T-helper 2 cell (primary cell): ENCODE data around the gene NKIRAS1.
"Not testable (repeated sequence)": the region's sequence is repeated elsewhere in the genome, so short reads cannot be mapped to it uniquely, and the experiment has no call there.

Source experiments
- DNase-seq, 5 experiments: peaks; one replicate each; pipeline versions ENCODE4 v3.0.0 to v3.0.0-alpha.2; 2012 to 2022

Gene NKIRAS1

DNA sequence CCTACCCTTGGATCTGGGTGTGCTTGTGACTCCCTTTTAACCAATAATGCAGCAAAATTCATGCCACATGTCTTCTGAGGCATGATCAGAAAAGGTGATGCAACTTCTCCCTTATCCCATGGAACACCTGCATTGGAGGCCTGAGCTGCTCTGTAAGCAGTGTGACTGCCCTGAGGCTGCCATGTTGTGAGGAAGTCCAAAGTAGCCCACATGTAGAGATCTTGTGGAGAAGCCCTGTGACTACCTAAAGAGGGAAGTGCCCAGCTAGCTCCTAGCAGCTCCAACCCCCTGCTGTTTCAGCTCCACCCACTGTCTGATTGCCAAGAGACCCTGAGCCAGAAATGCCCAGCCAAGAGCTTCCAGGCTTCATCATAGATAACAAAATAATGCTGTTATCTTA, 21.9 kb upstream of the NKIRAS1 start:
- DNase-seq, result no peak

DNA sequence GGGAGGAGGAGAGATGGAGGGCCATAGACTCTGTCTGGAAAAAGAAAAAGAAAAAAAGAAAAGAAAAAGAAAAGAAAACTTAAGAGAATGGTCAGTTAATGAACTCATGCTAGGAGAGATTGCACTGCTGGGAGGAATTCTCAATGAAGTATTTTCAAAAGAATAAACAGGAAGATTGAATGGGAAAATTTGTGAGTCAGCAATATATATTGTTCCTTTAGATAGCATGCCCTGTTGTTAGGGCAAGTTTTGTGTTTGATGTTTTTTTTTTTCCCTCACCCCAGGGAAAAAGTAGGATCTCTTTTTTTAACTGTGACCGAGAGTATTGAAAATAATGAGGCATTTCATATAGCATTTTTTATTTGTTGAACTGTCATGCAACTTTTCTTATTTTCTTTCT, 20.5 kb upstream of the NKIRAS1 start:
- DNase-seq, result no peak

DNA sequence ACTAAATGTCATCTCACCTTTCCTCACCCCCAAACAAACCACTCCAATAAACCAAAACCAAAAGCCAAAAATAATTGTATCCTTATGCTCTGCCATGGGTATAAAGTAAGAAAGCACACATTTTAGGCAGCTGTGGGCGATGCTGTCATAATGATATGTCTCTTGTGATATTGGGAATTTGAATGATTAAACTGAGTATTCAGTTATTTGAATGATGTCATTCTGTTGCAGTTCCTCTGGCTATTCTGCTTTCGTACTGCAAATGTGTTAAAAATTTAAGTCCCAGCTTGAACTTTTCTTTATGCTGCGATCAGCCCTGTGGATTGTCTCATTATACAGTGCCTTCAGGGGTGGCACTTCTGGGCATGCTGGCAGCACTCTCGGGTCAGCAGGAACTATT, 17.5 kb upstream of the NKIRAS1 start:
- no peak for DNase-seq

DNA sequence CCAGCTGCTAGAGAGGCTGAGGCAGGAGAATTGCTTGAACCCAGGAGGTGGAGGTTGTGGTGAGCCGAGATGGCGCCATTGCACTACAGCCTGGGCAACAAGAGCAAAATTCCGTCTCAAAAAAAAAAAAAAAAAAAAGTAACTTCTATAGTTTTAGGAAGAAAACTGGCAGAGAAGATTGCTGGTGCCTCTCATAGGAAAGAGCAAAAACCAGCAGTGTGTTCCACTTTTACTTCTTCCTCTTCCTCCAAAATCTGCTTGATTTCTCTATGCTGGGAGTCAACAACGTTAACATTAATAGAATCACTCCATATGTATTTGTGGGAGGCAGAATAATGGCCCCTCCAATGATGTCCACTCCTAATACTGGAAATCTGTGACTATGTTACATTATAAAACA, 15.8 kb upstream of the NKIRAS1 start:
- no peak for DNase-seq

DNA sequence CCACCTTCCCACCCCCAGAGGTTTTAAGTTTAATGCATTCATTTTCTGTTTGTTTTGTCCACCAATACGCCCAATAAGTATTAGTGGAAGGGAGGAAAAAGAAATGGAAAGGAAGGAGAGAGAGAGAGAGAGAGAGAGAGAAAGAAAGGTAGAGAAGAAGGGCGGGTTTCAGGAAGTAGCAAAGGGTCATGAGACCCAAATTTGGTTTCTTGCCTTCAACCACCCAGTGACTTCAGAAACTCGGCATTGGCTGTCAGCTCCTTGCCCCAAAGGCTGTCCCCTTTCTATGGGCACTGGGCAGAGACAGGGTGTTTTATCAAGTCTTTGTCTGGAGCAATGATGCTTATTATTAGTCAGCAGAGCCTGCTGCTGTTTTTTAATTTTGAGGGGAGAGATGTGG, 14.8 kb upstream of the NKIRAS1 start:
- DNase-seq, result no peak

DNA sequence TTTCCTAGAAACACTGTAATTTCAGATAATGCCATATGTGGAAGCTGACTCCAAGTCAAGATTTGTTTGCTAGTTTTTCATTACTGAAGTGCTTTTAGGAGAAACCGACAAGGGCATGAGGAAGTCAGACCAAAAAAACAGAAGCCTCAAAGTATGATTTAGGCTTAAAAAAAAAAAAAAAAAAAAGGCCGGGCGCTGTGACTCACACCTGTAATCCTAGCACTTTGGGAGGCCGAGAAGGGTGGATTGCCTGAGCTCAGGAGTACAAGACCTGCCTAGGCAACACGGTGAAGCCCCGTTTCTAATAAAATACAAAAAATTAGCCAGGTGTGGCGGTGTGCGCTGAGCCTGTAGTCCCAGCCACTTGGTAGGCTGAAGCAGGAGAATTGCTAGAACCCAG, 11.7 kb upstream of the NKIRAS1 start:
- no peak for DNase-seq

DNA sequence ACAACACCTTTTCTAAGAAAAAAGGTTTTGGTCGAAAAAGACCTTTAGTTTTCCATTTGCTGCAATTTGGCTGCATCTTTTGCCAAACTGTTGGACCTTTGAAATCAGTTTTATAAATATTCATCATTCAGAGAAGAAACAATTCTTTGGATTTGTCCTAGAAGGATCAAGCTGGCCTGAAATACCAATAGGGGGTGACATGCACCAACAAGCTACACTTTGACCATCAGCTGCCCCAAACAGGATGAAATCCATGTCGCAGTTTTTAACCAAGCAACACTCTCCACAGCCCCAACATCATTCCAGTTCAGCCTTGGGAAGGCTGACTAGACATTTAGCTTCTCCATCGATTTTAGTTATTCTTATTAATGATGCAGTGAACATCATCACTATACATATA, 9.9 kb upstream of the NKIRAS1 start:
- no peak for DNase-seq

DNA sequence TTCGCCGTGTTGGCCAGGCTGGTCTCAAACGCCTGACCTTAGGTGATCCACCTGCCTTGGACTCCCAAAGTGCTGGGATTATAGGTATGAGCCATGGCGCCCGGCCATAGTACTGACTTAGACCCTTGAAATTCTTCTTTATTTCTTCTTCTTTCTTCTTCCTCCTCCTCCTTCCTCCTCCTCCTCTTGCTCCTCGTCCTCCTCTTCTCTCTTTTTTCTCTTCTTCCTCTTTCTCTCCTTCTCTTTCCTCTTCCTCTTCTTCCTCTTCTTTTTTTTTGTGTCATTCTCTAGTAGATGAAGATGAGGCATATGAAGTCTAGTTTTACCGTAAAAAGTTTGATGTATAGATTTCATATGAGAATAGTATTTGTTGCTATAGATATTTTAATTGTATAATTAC, 9.5 kb upstream of the NKIRAS1 start:
- DNase-seq, result no peak

DNA sequence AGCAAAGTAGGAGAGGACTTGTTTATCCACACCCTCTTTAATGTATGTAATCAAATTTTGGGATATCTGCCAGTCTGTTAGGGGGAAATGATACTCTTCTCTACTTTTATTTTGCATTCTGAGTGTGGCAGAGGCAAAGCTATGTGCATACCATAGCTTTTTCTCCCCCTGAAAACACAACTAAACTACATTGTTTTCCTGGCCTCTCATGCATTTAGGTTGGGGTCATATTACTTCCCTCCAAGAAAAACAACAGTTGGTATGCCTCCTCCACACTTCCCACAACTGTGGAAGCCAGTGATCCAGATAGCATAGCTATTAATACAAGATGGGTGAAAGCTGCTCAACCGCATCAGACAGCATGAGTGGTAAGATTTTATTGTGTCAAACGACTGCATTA, 7.0 kb upstream of the NKIRAS1 start:
- DNase-seq, result no peak

DNA sequence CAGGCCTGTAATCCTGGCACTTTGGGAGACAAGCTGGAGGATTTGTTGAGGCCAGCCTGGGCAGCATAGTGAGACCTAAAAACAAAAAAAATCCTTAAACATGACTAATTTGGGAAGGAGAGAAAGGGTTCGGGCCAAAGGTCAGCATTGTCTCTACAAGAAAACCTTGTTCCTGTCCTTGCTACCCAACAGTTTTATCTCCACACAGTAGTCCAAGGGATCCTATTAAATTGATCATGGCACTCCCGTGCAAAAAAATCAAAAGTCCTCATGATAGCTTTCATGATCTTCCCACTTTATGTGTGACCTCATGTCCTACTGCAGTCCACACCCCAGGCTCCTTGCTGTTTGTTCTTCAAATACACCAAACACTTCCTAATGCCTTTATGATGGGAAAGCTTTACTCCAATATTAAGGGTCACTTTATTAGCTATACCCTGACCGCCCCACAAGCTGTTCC, 4.3 kb upstream of the NKIRAS1 start:
- no peak for DNase-seq

DNA sequence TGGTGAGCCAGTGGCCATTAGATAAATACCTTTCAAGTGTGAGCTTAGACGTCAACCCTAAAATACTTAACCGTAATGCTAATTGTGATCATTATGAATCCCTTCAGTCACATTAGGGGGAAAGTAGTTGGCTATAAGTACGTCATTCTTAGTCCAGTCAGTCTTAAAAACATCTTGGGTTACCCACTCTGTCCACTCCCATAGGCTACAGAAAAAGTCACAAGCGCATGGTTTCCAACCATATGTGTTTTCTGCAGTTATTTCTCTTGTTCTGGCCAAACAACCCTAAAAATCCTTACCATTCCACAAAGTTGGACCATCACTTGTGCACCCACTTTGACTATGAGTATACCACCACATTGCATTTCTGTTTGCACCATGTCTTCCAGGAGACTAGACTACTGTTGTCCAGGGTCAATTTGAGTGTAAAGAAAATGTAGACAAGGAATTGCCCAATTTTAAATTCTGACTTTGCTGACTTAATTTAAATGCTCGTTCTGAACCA, 3.4 kb upstream of the NKIRAS1 start:
- no peak for DNase-seq

DNA sequence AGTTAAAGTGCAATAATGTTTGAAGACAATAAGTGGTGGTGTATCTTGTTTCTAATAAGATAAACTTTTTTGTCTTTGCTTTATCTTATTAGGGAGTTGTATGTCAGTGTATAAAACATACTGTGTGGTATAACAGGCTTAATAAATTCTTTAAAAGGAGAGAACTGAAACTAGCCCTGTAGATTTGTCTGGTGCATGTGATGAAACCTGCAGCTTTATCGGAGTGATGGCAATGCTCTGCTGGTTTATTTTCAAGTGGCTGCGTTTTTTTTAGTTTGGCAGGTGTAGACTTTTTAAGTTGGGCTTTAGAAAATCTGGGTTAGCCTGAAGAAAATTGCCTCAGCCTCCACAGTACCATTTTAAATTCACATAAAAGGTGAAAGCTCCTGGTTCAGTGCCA, 2.8 kb upstream of the NKIRAS1 start:
- no peak for DNase-seq

DNA sequence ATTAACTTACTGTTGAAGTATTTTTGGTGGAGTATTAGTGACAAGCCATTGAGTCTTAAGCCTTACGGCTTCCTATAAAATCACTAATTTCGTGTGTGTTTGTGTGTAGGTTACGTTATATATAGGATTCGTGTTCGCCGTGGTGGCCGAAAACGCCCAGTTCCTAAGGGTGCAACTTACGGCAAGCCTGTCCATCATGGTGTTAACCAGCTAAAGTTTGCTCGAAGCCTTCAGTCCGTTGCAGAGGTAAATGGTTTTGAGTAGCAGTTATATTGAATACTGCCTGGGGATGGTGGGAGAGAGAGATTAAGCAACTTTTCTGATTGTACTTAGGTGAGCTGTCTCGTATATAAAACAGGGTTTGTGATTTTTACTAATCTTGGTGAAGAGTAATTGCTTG, 1.5 kb upstream of the NKIRAS1 start:
- DNase-seq, result not testable (repeated sequence)

DNA sequence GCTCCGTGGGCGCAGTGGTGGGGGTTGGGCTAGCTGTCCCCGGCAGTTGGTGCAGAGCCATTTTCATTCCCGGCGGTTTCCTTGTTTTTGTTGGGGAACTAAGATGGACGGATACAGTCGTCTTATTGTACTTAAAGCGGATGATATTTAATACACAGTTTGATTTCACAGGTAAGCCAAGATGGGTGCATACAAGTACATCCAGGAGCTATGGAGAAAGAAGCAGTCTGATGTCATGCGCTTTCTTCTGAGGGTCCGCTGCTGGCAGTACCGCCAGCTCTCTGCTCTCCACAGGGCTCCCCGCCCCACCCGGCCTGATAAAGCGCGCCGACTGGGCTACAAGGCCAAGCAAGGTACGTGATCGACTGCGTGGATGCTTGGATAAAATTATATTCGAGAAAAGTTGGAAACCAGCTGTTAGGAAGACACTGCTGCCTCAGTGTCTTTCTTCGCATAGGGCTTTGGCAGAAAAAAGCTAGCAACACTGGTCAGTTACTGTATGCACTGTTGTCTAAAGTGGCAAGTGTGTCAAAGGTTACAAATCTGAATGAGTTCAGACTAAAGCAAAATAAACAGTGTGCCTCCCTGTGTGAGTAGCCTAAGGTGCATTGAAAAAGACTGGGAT, 1.0 kb upstream of the NKIRAS1 start:
- peak in 1 of 5 experiments; percentile 82 for DNase-seq

DNA sequence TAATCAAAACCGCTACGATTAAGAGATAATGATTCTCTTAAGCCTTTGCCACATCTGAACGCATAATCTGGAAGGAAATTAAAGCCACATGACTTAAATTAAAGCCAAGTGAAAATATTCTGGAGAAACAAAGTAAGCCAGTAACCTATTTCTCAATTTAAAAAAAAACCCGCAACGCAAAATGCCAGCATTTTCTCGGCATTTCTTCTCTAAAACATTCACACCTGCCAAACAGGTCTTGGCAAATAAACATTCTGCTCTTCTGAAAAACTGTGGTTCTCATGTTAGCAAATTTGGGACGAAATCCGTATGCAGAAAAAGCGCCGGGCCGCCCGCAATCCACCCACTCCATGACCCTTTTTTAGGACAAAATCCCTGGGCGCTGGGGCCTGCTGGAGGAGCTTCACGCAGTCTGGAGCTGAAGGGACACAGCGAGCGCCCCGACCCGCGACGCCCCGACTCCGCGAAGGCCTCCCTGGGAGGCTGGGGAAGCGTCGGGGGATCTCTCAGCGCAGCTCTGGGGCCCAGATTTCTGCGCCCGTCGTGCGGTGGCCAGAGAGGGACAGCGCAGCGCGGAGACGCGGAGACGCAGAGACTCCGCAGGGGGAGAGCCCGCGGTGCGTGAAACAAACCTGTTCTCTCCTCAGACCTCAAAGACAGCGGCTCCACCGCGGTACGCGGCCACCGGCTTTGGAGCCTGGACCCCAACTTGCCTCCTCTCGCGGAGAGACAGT, 471 bp downstream of the NKIRAS1 start:
- DNase-seq, result peak in 2 of 5 experiments; percentile 11 to 13

DNA sequence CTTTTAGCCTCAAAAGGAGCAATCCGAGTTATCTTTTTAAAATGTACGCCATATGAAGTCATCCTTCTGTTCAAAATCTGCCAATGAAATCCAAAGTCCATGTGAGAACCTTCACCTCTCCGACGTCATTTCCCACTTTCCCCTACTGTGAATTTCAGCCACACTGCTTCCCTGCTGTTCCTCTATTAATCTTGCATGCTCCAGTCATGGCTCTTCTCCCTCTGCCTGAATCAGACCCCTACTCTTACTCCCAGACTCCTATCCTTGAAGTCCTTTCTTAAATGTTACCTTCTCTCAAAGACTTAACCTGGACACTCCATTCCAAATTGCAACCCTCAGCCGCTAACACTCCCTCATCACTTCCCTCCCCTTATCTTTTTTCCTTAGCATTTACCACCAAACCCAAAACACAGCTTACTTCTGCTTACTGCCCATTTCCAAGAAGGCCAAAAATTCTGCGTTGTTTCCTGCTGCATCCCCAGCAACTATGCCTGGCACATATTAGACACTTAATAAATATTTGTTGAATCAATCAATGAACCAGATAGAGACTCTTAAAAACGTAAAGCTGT, 1.2 kb downstream of the NKIRAS1 start:
- DNase-seq, result no peak

DNA sequence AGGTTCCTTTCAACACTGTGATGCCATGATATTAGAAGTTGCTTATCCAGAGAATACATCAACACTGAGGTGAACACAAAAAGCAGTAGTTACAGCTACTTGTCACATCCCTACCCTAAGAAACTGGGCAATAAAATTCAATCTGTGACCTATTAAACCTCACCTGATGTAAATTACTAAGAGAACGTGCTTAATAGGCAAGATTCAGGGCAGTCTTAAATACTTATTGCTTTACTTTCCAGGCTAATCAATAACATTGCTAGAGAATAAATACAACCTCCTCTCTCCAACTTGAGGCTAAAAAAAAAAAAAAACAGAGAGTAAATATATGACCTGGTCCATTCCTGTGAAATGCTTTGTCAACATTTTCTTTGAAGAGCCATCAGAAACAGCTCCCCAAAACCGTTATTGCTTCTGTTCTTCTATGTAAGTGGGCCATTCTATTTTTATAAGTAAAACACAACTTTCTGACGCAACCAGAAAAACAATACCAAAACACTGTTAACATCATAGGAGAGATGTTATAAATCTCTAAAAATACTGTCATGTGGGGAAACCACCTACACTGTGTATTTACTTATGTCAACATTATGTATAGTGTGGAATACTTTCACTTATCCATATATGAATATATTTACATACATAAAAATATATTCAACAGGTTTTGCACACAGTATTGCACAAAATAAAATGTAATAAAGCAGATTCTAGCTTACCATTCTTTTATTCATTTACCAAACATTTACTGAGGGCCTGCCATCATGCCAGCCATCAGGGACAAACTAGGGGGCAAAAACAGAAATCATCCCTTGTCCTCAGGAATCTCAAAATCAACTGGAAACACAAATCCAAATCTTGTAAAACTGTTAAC, 2.7 kb downstream of the NKIRAS1 start:
- DNase-seq, result peak in 1 of 5 experiments; percentile 15

DNA sequence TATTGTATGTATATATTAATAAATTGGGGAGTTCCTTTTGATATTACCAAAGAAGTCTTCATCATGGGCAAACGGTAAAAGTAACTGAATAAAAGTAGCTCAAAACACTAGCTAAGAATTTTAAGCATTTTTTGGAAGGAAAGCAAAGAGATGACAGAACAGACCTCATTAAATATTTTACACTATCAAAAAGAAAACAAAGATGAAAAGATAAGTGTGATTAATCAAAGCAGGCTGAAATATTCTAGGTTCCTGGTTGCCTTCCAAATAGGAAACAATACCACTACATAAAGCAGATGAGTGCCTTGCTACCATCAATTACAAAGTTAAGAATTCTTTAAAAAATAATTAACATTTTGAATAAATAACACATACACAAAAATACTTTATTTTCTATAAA, 3.6 kb downstream of the NKIRAS1 start:
- no peak for DNase-seq

DNA sequence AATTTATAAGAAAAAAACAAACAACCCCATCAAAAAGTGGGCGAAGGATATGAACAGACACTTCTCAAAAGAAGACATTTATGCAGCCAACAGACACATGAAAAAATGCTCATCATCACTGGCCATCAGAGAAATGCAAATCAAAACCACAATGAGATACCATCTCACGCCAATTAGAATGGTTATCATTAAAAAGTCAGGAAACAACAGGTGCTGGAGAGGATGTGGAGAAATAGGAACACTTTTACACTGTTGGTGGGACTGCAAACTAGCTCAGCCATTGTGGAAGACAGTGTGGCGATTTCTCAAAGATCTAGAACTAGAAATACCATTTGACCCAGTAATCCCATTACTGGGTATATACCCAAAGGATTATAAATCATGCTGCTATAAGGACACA, 4.5 kb downstream of the NKIRAS1 start:
- DNase-seq, result not testable (repeated sequence)

DNA sequence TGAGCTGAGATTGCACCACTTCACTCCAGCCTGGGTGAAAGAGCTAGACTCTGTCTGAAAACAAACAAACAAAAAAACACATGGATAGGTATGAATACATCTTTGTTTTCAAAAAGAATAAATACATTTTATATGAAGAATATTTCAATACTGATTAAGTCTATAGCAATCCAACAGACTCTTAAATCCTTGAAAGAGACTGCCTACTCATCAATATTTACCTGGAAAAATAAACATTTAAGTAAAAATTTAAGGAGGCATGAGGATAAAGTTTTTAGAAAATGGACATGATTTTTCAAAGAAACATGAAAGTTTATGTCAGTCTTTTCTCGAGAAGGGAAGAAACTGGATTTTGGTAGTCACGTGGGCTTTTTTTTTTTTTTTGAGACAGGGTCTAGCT, 5.4 kb downstream of the NKIRAS1 start:
- DNase-seq, result no peak

DNA sequence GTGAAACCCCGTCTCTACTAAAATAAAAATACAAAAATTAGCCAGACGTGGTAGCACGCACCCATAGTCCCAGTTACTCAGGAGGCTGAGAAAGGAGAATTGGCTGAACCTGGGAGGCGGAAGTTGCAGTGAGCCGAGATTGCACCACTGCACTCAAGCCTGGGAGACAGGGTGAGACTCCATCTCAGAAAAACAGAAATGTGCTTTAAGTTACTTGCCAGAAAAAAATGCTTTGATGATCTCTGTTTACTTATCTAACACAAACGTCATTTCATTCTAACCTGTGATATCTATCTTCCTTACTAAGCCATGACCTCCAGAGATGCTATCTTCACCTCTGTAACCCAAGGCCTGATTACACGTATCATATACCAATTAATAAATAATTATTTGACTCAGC, 7.4 kb downstream of the NKIRAS1 start:
- peak in 1 of 5 experiments; percentile 11 for DNase-seq

DNA sequence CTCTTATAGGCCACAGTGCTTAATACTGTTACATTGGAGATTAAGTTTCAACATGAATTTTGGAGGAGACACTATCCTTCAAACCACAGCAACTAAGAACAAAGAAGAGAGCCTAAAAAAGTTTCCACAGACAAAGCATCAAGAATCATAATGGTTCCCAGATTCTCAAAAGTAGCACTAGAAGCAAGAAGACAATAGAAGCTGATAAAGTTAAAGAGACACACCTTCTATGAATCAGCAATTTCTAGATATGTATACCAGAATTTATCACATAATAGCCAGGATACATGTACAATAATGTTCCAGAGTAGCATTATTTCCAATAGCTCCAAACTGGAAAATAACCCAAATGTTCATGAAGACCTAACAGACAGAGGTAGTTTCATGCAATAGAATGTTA, 12.2 kb downstream of the NKIRAS1 start:
- no peak for DNase-seq

DNA sequence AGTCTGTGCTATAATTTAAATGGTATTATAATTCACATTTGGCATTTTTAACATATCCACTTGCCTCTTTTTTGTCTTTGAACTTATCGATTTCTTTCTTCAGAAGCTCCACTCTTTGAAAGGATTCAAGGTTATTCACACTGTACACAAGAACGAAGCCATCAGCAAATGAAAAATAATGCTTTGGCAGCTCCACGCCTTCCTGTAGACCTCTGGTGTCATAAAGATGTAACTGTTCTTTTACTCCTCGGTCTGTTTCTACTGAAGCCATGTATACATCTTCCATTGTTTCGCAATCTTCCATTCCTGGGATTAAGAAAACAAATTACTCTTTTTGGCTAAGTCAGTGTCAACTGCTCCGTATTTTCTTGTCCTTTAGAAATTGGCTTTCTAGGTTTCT, 16.0 kb downstream of the NKIRAS1 start:
- no peak for DNase-seq
